ENCODE data around the gene AFAP1. TPM values are rescaled to one million over a fixed set of nuclear protein-coding genes. Genes with fewer than 3 reads are reported as not detected.

AFAP1 gene
- total RNA-seq, 2 donors from 2014 or later = 29.7 to 43.9 TPM

GRCh38 chr4:7815562-7815961, 124.1 kb downstream of the AFAP1 start:
- intact Hi-C loops (cut with DNase I) = no loop called here
- H3K36me3 ChIP-seq = no peaks in the 10 kb centered on the region
- no peak for DNase-seq

GRCh38 chr4:7814451-7814850, 125.2 kb downstream of the AFAP1 start:
- DNase-seq = no peak
- no peak overlapping the region for H3K27ac ChIP-seq
- no peaks in the 10 kb centered on the region for H3K36me3 ChIP-seq
- intact Hi-C loops (cut with DNase I) = no loop called here
- H3K9me3 ChIP-seq = no peaks in the 10 kb centered on the region
- H3K4me1 ChIP-seq = no peaks in the 10 kb centered on the region
- no peak overlapping the region for H3K9ac ChIP-seq (ENCODE audit: low read depth in 2 of 2, low read length in 2 of 2)
- no peak for TF ChIP-seq CTCF (IDR thresholded peaks at IDR 0.05)
- H3K27me3 ChIP-seq = no peaks in the 10 kb centered on the region
- no peak overlapping the region for H3K4me3 ChIP-seq

More at GRCh38 chr4:7815562-7815961, 124.1 kb downstream of the AFAP1 start:
- Histone ChIP-seq H3K9ac (ENCODE audit: low read depth in 2 of 2, low read length in 2 of 2) (no peak overlapping the region), H3K27ac (no peak overlapping the region), H3K4me3 (no peak overlapping the region), H3K9me3 (no peaks in the 10 kb centered on the region), H3K4me1 (no peaks in the 10 kb centered on the region), H3K27me3 (no peaks in the 10 kb centered on the region)
- no peak for TF ChIP-seq CTCF (IDR thresholded peaks at IDR 0.05)

GRCh38 chr4:7813674-7814073, 126.0 kb downstream of the AFAP1 start:
- Histone ChIP-seq H3K27ac (no peak overlapping the region), H3K4me1 (no peaks in the 10 kb centered on the region)
- intact Hi-C loops (cut with DNase I) = no loop called here

DNA sequence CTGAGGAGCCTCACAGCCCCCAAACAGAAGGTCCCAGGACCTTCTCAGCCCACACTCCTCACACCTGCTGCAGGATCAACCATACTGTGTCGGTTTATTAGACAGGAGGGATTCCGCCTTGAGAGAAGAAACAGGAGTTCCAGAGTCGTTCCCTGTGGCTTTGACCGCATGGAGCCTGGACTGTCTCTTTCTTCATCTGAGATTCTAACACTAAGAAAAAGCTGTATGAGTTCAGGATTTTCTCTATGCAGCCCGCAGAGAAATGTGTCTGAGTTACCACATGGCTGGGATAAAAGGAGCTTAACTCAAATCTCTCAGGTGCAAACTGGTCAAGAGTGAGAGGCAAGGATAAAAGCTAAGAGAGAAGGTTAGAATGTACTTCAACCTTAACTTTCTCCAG, 126.7 kb downstream of the AFAP1 start:
- DNase-seq = no peak
- H3K27me3 ChIP-seq = no peaks in the 10 kb centered on the region
- H3K9ac ChIP-seq (ENCODE audit: low read depth in 2 of 2, low read length in 2 of 2) = no peak overlapping the region
- no peak overlapping the region for H3K27ac ChIP-seq
- no peak overlapping the region for H3K4me3 ChIP-seq
- TF ChIP-seq CTCF (IDR thresholded peaks at IDR 0.05) = no peak
- H3K4me1 ChIP-seq = no peaks in the 10 kb centered on the region
- no peaks in the 10 kb centered on the region for H3K9me3 ChIP-seq
- intact Hi-C loops (cut with DNase I) = no loop called here
- H3K36me3 ChIP-seq = peaks cover 4% of the 10 kb centered on the region

More at GRCh38 chr4:7813674-7814073, 126.0 kb downstream of the AFAP1 start:
- Histone ChIP-seq H3K27me3 (no peaks in the 10 kb centered on the region), H3K4me3 (no peak overlapping the region), H3K9me3 (no peaks in the 10 kb centered on the region), H3K36me3 (peaks cover 2% of the 10 kb centered on the region), H3K9ac (ENCODE audit: low read depth in 2 of 2, low read length in 2 of 2) (no peak overlapping the region)
- DNase-seq = no peak
- TF ChIP-seq CTCF (IDR thresholded peaks at IDR 0.05) = no peak

DNA sequence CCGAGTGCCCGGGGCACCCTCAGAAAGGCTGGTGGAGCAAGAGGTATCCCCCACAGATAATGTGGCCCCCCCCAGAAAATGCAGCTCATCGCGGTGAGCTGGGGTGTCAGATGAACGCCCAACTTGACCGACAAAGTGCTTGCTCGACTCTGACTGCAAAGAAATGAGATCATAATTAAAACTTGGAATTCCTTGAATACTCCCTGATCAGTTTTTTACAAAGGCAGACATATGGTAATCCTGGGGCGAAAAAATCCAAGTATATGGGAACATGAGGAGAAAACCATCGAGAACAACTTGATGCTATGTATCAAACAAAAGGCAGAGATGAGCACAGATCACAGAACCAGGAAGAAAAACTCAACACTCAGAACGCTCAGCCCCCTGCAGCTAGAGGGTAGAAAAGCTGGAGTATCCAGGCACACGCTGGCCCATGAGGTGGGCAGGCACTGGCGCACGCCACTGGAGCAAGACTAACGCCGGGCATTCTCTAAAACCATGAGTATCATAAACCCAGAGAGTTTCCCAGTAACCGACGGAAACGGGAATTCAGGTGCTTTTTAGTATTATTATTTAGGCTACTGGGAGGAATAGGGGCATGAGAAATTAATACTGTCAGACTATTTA, 127.3 kb downstream of the AFAP1 start:
- peaks cover 4% of the 10 kb centered on the region for H3K36me3 ChIP-seq

More for the DNA sequence above, 127.3 kb downstream of the AFAP1 start:
- H3K27me3 ChIP-seq = no peaks in the 10 kb centered on the region
- TF ChIP-seq CTCF (IDR thresholded peaks at IDR 0.05) = no peak
- DNase-seq = no peak
- H3K9me3 ChIP-seq = no peaks in the 10 kb centered on the region
- intact Hi-C loops (cut with DNase I) = no loop called here
- H3K4me3 ChIP-seq = no peak overlapping the region
- H3K4me1 ChIP-seq = no peaks in the 10 kb centered on the region
- peak overlapping the region; percentile 66 for H3K27ac ChIP-seq
- H3K9ac ChIP-seq (ENCODE audit: low read depth in 2 of 2, low read length in 2 of 2) = peak overlapping the region in 1 of 2 donors; percentile 1

Data from colonic mucosa (tissue), 4 donors.